ENCODE data around the gene FAM227A. TPM values are rescaled to one million over a fixed set of nuclear protein-coding genes. Genes with fewer than 3 reads are reported as not detected.

FAM227A gene
- total and polyA plus RNA-seq, 4 donors: 0.01 to 0.42 (median 0.04) TPM

DNA sequence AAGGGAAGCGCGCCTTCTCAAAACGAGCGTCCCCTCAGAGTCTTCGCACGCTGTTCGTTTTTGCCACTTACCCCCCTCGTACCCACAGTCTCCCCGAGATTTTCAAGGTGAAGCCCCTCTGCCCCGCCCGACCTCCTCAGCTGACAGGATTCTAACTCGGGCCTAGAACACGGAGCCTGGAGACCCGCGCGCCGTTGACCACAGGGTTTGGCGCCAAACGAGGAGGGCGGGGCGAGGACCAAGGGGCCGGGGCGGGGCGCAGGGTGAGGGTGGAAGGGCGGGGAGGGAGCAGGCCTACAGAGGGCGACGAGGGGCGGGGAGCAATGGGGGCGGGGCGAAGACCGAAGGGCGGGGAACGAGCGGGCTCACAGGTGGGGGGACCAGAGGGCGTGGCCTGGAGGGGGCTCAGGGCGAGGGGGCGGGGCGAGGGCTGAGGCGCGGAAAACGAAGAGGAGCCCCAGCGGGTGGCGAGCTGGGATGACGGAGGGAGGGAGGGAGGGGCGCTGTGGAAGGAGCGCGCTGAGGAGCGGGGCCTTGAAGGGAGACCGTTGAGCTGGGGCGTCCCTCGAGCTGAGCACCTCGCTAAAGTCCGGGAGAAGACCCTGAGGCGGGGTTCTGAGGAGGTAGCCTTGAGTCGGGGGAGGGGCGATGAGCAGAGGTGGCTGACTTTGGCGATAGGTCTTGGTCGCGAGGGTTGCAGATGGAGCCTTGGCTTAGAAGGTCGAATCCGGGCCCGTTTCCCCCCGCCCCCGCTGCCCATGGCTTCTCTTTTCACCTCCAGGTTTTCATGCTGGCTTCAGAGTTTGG is 86.0 kb downstream of the FAM227A start, which contains the start of gene DMC1:
Gene DMC1, minus strand, starts transcription at position 212 of the 807 bp plus-strand sequence. CDS start 1,927 bp downstream, outside the sequence.
- DNase-seq (ENCODE audit: low spot score): peak; percentile 98
- TF ChIP-seq FOXA2 (IDR thresholded peaks at IDR 0.05) (no peak), RAD21 (IDR thresholded peaks at IDR 0.05) (peak in 1 of 2 donors; percentile 8), EGR1 (IDR thresholded peaks at IDR 0.05; ENCODE audit: low read depth in 2 of 2) (no peak)
- Histone ChIP-seq H3K36me3 (ENCODE audit: control insufficient read depth in 4 of 4, insufficient read depth in 3 of 4, low read depth in 1 of 4, low read length in 3 of 4) (no peaks in the 10 kb centered on the region), H3K27ac (ENCODE audit: low read depth in 1 of 2, low read length in 2 of 2) (no peak within 1 kb of the TSS), H3K9me3 (ENCODE audit: control insufficient read depth in 4 of 4, low read length in 3 of 4) (no peaks in the 10 kb centered on the region), H3K27me3 (ENCODE audit: control insufficient read depth in 4 of 4, insufficient read depth in 4 of 4, low read length in 3 of 4) (no peaks in the 10 kb centered on the region), H3K4me3 (ENCODE audit: low read depth in 1 of 3, low read length in 3 of 3) (peak within 1 kb of the TSS; percentile 20 to 77 (median 64)), H3K4me1 (ENCODE audit: control insufficient read depth in 4 of 4, insufficient read depth in 4 of 4, low read length in 3 of 4) (peaks cover 4 to 11% (median 8%) of the 10 kb centered on the region in 4 donors), H3K9ac (ENCODE audit: low read depth in 1 of 2, low read length in 2 of 2) (no peak within 1 kb of the TSS)
- WGBS: 1% methylated on average over 63 of the region's 64 CpGs

DNA sequence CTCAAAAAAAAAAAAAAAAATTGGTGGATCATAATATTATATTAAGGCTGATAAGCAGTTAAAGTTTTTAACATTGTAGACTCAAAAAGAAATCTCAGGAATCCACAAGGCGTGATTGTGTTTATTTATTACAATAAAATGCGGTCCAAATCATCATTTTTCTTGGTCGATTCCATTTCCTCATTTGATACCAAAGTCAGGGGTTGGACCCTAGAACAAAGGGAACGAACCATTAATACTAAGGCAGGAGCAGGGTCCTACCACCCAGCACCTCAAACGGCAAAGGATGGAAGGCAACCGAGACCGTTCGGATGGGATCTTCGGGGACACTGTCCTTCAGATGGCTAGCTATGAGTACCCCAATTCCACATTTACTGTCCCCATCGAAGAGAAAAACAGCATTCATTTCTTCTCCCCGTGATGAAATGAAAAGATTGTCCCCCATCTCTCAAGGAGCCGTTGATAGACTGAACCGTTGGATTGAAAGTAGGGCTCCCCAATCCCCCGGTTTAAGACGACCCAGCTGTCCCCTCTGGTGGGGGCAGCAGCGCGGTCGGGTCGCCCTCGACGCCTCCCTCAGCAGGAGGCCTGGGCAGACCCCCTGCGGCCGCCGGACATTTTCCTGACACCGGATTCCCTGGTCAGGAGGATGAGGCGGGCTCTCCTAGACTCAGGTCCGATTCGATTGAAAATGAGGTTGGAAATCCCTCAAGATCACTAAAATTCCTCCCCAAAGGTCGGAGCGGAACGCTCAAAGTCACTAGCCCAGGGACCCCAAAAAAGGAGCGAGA is 86.8 kb downstream of the FAM227A start:
- H3K27me3 ChIP-seq (ENCODE audit: control insufficient read depth in 4 of 4, insufficient read depth in 4 of 4, low read length in 3 of 4): no peaks in the 10 kb centered on the region
- peaks cover 4 to 11% (median 8%) of the 10 kb centered on the region in 4 donors for H3K4me1 ChIP-seq (ENCODE audit: control insufficient read depth in 4 of 4, insufficient read depth in 4 of 4, low read length in 3 of 4)
- 36% methylated on average over 32 of the region's 32 CpGs for WGBS
- no peaks in the 10 kb centered on the region for H3K36me3 ChIP-seq (ENCODE audit: control insufficient read depth in 4 of 4, insufficient read depth in 3 of 4, low read depth in 1 of 4, low read length in 3 of 4)
- H3K27ac ChIP-seq (ENCODE audit: low read depth in 1 of 2, low read length in 2 of 2): no peak overlapping the region
- H3K9me3 ChIP-seq (ENCODE audit: control insufficient read depth in 4 of 4, low read length in 3 of 4): no peaks in the 10 kb centered on the region
- no peak overlapping the region for H3K9ac ChIP-seq (ENCODE audit: low read depth in 1 of 2, low read length in 2 of 2)
- TF ChIP-seq, protein P1, sequence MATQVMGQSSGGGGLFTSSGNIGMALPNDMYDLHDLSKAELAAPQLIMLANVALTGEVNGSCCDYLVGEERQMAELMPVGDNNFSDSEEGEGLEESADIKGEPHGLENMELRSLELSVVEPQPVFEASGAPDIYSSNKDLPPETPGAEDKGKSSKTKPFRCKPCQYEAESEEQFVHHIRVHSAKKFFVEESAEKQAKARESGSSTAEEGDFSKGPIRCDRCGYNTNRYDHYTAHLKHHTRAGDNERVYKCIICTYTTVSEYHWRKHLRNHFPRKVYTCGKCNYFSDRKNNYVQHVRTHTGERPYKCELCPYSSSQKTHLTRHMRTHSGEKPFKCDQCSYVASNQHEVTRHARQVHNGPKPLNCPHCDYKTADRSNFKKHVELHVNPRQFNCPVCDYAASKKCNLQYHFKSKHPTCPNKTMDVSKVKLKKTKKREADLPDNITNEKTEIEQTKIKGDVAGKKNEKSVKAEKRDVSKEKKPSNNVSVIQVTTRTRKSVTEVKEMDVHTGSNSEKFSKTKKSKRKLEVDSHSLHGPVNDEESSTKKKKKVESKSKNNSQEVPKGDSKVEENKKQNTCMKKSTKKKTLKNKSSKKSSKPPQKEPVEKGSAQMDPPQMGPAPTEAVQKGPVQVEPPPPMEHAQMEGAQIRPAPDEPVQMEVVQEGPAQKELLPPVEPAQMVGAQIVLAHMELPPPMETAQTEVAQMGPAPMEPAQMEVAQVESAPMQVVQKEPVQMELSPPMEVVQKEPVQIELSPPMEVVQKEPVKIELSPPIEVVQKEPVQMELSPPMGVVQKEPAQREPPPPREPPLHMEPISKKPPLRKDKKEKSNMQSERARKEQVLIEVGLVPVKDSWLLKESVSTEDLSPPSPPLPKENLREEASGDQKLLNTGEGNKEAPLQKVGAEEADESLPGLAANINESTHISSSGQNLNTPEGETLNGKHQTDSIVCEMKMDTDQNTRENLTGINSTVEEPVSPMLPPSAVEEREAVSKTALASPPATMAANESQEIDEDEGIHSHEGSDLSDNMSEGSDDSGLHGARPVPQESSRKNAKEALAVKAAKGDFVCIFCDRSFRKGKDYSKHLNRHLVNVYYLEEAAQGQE (IDR thresholded peaks at IDR 0.05): no peak
- no peak for TF ChIP-seq JUND (IDR thresholded peaks at IDR 0.05)
- TF ChIP-seq, protein P2, sequence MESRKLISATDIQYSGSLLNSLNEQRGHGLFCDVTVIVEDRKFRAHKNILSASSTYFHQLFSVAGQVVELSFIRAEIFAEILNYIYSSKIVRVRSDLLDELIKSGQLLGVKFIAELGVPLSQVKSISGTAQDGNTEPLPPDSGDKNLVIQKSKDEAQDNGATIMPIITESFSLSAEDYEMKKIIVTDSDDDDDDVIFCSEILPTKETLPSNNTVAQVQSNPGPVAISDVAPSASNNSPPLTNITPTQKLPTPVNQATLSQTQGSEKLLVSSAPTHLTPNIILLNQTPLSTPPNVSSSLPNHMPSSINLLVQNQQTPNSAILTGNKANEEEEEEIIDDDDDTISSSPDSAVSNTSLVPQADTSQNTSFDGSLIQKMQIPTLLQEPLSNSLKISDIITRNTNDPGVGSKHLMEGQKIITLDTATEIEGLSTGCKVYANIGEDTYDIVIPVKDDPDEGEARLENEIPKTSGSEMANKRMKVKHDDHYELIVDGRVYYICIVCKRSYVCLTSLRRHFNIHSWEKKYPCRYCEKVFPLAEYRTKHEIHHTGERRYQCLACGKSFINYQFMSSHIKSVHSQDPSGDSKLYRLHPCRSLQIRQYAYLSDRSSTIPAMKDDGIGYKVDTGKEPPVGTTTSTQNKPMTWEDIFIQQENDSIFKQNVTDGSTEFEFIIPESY (IDR thresholded peaks at IDR 0.05): no peak
- no peak for TF ChIP-seq EGR1 (IDR thresholded peaks at IDR 0.05; ENCODE audit: low read depth in 2 of 2)
- TF ChIP-seq, protein P3, sequence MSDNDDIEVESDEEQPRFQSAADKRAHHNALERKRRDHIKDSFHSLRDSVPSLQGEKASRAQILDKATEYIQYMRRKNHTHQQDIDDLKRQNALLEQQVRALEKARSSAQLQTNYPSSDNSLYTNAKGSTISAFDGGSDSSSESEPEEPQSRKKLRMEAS (IDR thresholded peaks at IDR 0.05): no peak
- no peak for TF ChIP-seq NR2F2 (IDR thresholded peaks at IDR 0.05)
- TF ChIP-seq, protein P4, sequence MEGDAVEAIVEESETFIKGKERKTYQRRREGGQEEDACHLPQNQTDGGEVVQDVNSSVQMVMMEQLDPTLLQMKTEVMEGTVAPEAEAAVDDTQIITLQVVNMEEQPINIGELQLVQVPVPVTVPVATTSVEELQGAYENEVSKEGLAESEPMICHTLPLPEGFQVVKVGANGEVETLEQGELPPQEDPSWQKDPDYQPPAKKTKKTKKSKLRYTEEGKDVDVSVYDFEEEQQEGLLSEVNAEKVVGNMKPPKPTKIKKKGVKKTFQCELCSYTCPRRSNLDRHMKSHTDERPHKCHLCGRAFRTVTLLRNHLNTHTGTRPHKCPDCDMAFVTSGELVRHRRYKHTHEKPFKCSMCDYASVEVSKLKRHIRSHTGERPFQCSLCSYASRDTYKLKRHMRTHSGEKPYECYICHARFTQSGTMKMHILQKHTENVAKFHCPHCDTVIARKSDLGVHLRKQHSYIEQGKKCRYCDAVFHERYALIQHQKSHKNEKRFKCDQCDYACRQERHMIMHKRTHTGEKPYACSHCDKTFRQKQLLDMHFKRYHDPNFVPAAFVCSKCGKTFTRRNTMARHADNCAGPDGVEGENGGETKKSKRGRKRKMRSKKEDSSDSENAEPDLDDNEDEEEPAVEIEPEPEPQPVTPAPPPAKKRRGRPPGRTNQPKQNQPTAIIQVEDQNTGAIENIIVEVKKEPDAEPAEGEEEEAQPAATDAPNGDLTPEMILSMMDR (IDR thresholded peaks at IDR 0.05; ENCODE audit: low read depth, low read length, missing input control): no peak
- TF ChIP-seq GABPA (IDR thresholded peaks at IDR 0.05 in 1 of 2, conservative IDR thresholded peaks at IDR 0.05 in 1 of 2): no peak
- peak overlapping the region in 2 of 3 donors; percentile 50 to 64 for H3K4me3 ChIP-seq (ENCODE audit: low read depth in 1 of 3, low read length in 3 of 3)
- no peak for DNase-seq (ENCODE audit: low spot score)

Data from liver (tissue), 9 donors.